Activated CD8-positive, alpha-beta memory T cell treated with anti-CD3 and anti-CD28 coated beads for 36 hours (primary cell): ENCODE results near the gene GMDS. TPM values are rescaled to one million over a fixed set of nuclear protein-coding genes. Genes with fewer than 3 reads are reported as not detected.

Experiments
- CTCF ChIA-PET: fragments of 350-600 bp; sonication (Branson Sonifier 250); formaldehyde crosslinking; loops from one replicate; lab custom pipeline; 2021; ENCODE audit warnings: antibody characterized with exemption; lab: Charles Lee
- POLR2A ChIA-PET: fragments of 350-600 bp; sonication (Branson Sonifier 250); formaldehyde crosslinking; loops from one replicate; lab custom pipeline; 2021; ENCODE audit warnings: antibody characterized with exemption; lab: Charles Lee
- total RNA-seq, 2 experiments: library from RNA; stranded (reverse); gene quantifications; one replicate each; pipeline ENCODE4 v1.2.3, GENCODE V29; 2021

GMDS gene
- total RNA-seq, 2 experiments from 2014 or later, result 36.0 to 37.1 TPM

DNA sequence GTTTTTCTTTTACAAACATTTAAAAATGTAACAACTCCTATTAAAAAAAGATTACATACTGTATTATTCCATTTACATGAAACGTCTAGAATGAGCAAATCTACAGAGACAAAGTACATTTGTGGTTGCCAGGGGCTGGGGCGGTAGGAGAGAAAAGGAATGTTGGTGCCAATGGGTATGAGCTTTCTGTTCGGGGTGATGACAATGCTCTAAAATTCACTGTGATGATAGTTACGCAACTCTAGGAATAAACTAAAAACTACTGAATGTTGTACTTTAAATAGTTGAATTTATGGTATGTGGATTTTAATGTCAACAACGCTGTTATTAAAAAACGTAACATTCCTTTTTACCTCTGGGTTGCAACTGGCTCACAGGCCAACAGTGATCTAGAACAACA lies 211.1 kb downstream of the GMDS start:
- ChIA-PET CTCF (no interaction called here), POLR2A (no interaction called here)

DNA sequence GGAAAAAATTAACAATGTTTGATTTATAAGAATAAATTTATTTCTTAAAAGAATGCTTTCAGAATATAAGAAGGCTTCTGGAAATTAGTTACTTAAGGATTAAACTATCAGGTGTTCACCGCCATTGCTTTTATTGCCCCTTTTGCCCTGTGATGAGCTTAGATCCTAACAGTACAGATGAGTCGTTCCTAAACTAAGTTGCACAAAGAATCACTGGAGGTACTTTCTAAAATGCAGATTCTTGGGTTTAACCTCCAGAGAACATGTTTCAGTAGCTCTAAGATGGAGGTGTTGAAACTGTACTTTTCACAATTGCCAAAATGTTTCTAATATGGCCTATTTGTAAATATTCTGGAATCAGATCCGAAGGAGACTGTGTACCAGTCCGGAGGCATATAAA lies 211.9 kb downstream of the GMDS start:
- POLR2A ChIA-PET, result no interaction called here
- CTCF ChIA-PET, result no interaction called here

DNA sequence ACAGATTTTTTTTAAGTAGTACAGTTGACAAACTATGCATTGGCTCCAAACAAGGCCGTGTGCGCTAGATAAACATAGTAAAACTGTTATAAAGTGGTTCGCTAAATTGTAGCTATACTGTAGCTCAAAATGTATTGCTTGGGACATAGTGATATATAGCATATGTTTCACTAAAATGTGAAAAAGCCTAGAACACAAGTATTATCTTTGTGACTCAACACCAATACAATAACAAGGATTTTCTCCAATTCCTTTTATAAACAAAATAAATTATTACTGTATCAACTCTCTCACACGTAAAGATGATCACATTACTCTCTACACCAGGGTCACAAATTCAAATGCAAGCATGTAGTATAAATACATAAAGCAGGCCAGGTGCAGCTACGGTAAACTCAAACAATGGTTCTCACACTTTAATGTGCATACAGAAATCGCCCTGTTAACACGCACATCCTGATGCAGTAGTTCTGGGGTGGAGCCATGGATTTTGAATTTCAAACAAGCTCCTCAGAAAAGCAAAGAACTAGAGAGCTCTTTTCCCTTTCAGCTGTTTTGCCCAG lies 214.6 kb downstream of the GMDS start:
- CTCF ChIA-PET, result no interaction called here
- POLR2A ChIA-PET, result no interaction called here

DNA sequence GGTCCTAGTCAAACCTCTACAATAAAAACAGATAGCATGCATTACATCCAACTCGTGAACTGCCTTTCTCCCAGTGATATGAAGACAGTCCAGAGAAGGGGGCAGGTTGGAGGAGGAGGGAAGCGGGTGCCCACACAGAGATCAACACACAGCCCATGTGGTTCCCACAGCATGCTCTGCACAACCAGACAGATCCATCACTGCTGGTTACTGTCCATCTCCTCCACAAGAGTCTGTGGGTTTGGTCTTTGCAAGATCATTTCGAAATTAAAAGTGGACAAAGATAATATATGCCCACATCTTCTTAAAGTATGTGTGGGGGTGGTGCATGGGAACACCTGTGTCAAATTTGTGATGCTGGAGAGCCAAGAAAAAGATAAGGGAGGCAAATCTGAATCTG lies 215.5 kb downstream of the GMDS start:
- CTCF ChIA-PET, result no interaction called here

DNA sequence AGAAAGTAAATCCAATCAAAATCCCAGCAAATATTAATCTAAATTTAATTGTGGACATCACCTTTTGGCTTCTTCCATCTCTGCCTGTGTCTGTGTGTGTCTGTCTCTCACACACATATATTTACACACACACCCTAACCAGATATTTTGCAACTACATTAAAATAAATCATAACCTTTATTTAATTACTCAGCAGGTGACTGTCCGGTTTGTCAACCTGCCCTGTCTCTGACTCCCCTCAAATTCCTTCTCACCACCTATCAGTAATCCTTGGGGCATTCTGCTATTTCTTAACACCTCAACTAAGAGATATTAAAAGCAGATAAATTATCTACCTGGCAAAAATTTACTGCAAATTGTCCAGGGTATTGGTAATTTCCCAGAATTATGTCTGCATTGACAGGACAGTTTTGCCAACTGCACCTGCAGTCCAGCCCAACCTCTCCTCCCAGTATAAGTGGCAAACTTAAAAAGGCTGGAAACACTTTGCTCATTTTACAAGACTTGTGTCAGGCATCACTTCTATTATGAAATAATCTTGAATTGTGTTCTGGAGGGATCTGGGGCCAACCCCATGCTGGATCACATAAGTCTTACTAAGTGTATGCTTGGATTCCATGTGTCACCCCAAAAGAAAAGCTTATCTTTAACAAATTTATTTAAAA lies 216.1 kb downstream of the GMDS start:
- CTCF ChIA-PET, result interaction anchor here (0.6 kb wide), 1 partner anchor 1503 kb away, joined by 3 read pairs; no protein-coding TSS in a partner anchor
- POLR2A ChIA-PET, result no interaction called here

More for the DNA sequence above, 215.5 kb downstream of the GMDS start:
- POLR2A ChIA-PET, result no interaction called here

DNA sequence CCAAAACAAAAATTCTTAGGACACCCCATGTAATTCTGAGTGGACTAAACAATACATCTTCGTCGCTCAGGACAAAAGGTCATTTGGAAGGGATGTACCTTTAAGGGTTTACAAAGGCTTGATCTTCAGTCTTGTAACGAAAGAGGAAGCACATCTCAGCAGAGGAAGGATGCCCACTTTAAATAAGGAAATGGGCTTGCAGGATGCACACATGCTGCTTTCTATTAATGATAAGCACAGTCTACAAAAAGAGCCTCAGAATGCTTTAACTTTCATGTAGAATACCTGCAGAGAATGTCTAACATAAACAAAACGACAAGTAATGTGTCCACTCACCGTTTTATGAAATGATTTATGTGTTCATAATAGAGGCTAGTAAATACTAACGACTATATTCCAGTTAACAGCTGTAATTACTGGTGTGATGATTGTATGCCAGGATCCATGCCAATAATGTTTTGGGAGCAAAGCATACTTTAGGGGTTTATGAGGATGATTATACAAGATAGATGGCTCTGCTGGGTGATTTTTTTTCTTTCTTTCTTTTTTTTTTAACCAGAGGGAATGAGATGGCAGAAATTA lies 216.9 kb downstream of the GMDS start:
- ChIA-PET POLR2A (no interaction called here), CTCF (interaction anchor here (0.6 kb wide), 1 partner anchor 1503 kb away, joined by 3 read pairs; no protein-coding TSS in a partner anchor)

DNA sequence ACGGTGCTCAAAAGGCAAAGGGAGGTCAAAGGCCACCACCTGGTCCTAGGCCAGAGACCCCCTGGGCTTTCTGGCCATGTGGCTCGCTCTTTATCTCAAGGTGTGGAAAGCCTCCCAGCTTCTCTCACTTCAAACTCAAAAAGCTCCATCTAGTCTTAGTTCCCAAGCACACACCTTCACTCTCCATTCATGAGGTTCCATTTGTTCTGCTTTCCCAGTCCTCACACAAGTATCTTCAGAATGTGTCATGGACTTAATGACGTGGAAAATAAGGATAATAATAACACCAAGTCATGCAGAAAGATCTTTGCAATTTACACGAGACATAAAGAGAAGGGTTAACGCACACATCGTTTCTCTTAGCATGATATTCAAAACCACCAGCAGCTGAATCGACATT lies 219.3 kb downstream of the GMDS start:
- ChIA-PET POLR2A (no interaction called here), CTCF (no interaction called here)

DNA sequence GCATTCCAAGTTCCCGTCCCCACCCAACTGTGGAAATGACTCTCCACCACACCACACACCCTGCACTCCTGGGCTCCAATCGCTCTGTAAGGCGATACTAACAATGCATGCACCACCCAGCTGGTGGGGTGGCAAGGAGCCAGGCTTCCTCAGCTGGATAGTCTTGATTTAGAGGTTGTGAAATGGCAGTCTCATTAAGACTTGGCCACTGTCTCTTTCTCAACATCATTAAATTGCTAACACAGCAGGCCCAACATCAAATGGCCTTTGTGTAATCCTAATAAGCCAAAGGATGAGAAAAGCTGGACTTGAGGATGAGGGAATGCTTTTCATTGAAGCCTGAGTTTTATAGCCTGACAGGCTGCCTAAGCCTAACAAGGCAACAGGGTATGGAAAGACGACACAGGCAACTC lies 223.7 kb downstream of the GMDS start:
- ChIA-PET CTCF (no interaction called here), POLR2A (no interaction called here)

DNA sequence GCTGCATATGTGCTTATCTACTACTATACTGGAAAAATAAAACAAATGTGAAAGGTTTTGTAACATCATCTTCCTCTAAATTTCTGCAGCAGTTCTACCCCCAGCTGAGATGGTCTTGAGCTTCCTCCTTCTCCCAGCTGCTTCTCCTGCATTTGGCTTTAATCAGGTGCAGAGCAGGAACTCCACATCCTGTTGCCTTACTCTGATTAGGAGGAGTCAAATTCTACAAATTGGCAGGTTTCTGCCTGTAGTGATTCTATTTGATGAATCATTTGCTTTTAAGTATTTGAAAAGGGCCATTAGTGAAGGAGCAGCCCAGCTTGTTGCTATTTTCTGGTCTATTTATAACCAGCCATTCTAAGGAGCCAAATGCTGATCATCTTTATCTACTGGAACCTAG lies 224.5 kb downstream of the GMDS start:
- POLR2A ChIA-PET, result no interaction called here
- CTCF ChIA-PET, result no interaction called here

DNA sequence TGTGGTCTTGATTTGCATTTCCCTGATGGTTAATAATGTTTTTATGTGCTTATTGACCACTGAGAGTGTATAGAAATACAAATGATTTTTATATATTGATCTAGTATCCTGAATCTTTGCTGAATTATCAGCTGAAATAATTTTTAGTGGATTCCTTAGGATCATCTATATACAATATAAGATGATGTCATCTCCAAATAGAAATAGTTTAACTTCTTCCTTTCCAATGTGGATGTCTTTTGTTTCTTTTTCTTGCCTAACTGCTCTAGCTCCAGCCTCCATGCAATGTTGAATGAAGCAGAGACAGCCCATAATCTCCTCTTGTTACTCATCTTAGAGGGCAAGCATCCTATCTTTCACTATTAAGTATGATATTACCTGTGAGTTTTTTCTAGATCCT lies 226.4 kb downstream of the GMDS start:
- ChIA-PET CTCF (no interaction called here), POLR2A (no interaction called here)

DNA sequence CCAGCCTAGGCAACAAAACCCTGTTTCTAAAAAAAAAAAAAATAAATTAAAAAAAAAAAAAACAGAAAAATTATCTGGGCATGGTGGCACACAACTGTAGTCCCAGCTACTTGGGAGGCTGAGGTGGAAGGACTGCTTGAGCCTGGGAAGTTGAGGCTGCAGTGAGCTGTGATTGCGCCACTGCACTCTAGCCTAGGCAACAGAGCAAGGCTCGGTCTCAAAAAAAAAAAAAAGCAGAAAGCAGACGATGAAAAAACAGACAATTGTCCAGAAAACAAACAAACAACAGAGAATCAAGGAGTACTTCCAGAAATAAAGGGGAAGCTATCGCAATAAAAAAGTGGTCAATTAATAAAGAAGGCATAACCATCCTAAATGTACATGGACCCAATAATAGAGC lies 229.4 kb downstream of the GMDS start:
- ChIA-PET CTCF (interaction anchor here (0.7 kb wide), 1 partner anchor 28 kb away, joined by 4 read pairs; no protein-coding TSS in a partner anchor), POLR2A (no interaction called here)

DNA sequence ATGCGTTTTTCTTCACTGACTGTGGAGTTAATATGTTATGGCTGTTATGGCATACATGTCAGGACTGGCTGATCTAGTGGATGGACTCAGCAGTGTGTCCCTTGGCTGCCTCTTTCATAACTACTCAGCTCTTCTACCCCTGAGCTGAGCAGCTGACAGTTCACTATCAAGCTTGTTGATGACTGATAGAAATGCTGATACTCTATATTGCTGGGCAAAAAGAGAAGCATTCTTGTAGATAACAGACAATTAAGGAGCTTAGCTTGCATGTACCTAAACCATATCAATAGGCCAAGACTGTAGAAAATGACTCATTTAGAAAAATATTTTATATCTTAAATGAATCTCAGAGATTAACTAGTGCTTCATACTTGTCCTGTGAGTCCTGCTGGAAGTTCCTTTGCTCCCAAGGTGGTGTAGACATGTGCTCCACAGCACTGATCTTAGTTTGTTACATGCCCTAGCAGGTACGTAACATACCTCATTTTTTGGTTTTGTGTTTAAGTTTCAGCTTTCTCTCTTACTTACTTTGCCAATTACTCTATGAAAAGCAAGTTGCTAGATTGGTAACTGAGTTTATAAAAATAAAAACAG lies 236.9 kb downstream of the GMDS start:
- POLR2A ChIA-PET, result no interaction called here
- CTCF ChIA-PET, result no interaction called here

DNA sequence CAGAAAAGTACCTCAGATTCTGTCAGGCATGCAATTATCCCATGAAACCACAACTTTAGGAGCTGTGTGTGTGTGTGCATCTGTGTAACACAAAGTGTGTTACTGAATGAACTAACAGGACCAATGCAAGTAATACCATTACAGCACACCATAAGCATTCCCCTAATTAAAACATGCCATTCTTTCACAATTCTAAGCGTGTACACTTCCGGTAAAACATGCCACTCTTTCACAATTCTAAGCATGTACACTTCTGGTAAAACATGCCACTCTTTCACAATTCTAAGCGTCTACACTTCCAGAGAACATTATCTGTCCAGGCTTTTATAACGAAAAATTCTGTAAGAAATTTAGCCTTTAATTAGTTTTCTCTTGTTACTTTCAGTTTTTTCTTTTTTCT lies 238.2 kb downstream of the GMDS start:
- CTCF ChIA-PET, result no interaction called here
- POLR2A ChIA-PET, result no interaction called here

DNA sequence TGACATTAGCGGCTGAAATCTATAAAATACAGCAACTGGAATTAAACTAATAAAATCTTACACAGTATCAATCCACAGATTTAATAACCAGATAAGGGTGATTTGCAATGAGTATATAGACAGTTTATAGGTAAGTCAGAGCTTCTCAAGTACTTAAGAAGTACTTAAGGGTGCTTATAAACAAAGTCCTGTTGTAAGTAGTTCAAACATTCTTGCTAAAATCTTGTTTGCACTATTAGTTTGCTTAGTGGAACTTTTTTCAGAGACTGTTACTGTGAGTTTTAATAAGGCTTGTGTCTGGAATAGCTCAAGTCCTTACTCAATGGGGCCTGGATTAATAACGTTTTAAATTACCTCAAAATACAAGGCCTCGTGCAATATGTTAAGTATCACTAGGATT lies 240.5 kb downstream of the GMDS start:
- ChIA-PET POLR2A (no interaction called here), CTCF (no interaction called here)

DNA sequence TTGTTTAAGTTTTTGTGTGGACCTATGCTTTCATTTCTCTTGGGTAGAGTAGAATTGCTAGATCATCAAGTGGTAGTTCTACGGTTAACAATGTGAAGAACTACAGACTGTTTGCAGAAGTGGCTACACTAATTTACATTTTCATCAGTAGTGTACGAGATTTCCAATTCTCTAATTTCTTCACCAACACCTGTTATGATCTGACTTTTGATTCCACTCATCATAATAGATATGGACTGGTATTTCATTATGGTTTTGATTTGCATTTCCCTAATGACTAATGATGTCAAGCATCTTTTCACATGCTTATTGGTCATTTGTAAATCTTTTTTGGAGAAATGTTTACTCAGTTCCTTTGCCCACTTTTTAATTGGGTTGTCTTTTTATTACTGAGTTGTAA lies 244.4 kb downstream of the GMDS start:
- ChIA-PET CTCF (no interaction called here), POLR2A (no interaction called here)

DNA sequence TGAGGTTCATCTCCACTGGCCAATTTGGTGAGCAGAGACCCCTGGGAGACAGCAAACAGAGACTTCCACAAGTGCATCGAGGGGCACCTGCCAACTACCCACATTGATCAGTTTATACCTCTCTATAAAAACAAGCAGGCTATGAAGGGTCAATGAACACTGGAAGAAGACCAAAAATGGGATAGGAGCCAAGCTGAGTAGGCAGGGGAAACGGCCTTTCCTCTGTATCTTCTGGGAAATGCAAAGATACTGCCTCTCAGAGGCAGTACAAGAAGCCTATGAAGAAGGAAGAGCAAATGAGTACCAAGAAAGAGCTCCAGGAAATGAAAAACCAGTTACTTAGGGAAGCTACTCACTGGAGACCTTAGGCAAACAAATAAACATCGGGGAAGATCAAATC lies 247.7 kb downstream of the GMDS start:
- ChIA-PET POLR2A (interaction anchor here (0.7 kb wide), 1 partner anchor 499 kb away, joined by 6 read pairs; no protein-coding TSS in a partner anchor), CTCF (no interaction called here)

DNA sequence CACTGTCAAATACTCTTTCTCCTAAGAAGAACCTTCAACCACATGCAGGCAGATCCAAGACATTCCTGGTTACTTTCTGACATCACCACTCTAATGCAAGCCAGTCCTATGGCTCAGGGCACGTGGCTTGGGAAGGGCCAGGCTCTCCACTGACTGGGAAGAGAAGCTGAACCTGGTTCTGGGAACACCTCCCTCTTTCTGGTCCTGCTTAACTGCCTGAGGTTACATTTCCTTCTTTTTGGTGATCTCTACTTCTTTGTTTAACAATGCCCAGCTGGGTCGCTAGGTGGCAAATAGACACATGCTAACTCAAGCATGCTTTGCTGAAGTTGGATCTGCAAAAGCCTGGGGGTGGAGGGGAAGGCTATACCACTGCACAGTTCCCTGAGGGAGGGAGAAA lies 249.8 kb downstream of the GMDS start:
- ChIA-PET POLR2A (no interaction called here), CTCF (no interaction called here)

DNA sequence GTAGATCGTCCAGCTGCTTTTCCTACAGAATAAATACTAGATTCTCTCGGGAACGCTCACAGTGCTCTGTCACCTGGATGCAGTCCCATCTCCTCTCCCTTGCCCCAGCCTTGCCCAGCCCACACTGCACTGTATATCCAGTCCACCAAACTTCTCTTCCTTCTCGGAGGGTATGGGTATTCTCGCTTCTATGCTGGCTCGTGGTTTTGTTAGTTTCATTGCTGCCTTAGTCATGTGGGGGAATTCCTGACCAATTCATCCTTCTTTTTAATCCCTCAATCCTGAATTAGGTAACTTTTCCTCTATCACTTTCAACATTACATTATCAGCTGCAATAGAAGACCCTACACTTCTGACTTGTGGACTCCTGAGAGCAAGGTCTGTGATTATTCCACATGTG lies 252.4 kb downstream of the GMDS start:
- POLR2A ChIA-PET, result interaction anchor here (0.7 kb wide), 1 partner anchor 365 kb away, joined by 3 read pairs; no protein-coding TSS in a partner anchor
- CTCF ChIA-PET, result no interaction called here

DNA sequence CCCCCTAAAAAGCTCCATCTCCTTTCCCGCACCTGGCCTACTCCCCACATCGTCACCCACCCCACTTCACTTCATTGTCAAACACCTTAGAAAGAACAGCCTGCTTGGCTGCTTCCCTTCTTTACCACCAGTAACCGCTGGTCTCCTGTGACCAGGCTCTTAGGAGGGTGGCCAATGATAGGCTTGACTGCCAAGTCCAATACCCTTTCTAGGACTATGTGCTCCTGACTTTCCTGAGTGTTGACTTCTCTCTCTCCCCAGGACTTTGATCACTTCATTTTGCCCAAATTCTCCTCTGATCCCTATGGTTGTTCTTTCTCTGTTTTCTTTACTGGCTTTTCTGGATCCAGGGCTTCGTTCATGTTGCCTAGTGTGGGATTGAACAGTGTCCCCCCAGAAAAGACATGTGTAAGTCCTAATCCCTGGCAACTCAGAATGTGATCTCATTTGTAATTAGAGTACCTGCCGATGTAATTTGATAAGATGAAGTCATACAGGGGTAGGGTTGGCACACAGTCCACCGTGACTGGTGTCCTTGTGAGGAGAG lies 254.0 kb downstream of the GMDS start:
- ChIA-PET POLR2A (no interaction called here), CTCF (no interaction called here)

DNA sequence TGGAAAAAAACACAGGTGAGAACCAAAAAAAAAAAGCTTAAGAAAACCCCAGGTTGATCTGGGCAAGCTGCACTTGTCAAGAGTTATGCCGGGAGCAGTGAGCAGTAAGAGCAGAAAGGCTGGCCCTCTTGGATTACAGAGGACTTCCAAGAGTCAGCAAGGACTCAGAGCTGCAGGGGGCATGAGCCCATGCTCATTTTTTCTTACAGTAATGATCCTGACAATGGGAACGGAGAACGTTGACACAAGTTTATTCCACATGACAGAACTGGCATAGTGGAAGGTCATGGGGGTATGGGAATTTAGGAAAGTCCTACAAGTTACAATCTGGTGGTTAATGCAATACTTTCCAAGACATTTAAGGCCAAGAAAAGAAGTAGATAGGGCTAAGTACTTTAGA lies 256.6 kb downstream of the GMDS start:
- ChIA-PET POLR2A (no interaction called here), CTCF (interaction anchor here (1.0 kb wide), 1 partner anchor 74 kb away, joined by 3 read pairs; no protein-coding TSS in a partner anchor)
